Measurements from ENCODE around the gene QKI.

Gene QKI

DNA sequence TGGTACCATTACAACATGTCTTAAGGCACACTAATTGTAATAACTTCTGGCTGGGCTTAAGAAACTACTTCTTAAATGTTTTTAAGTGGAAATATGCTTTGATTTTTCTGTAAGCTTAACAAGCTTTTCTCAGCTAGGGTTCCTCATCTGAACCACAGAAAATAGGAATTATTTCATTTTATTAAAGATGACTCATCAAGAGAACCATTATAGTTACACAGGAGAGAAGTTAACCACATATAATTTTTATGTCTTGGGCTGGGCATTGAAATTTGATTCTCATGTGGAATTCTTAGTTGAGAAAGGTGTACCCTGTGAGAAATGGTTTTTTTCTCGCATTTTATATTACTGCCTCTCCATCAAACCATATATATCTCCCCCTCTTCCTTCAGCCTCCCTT is 75.1 kb downstream of the QKI start:
- no peak for DNase-seq (ENCODE audit: low spot score)

DNA sequence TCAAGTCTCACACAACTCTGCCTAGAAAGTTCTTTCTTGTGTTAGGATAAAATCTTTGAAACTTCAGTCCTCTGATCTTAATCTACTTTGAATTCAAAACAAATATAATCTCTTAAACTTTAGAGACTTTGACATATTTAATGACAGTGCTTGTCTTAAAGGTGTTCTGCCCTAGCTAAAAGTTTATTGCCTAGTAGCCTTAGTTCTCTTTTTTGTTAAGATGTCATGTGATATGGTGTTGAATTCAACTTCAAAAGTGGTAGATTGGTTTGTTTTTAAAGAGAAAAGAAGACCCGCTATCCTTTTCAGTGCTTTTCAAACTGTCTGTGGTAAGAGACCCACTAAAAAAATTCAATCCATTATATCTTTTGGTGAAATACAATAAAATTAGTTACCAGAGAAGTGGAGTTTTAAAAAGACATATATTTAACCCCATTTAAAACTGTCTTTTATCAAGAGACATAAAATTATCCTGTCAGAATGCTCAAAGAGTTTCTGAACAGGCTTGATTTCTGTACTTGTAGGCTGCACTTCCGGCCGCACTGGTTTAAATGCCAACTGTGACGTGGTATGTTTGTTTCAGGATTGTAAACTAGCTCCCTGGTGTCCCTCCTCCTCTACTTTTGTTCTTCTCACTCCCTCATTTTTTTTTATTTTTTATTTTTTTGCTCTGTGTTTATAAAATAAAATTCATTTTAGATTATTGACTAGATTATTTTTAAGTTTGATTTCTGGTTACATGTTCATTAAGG is 76.5 kb downstream of the QKI start:
- DNase-seq (ENCODE audit: low spot score), result peak; percentile 58

DNA sequence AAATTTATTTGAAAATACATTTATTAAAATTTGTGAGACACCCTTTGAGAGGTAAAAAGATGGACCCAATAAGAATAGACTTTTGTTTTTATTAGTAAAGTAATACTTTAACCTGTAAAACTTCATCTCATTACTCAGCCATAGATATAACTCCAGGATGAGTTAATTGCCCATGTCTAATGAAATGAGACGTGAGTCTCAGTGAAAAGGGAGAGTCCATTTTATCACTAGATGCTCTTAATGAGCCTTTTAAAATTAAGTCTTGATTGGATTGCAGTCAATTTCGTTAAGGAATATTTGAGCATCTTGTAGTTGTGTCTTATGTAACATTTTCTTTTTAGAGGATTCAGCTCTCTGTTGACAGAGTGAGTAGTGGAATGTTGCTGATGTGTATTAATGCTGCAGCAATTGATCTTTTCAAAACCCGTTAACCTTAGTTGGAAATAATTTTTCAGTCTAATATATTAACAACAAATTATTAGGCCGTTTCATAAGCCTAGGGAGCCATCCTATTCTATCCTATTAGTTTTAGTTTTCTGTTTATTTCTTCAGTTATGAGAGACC is 77.3 kb downstream of the QKI start:
- no peak for DNase-seq (ENCODE audit: low spot score)

DNA sequence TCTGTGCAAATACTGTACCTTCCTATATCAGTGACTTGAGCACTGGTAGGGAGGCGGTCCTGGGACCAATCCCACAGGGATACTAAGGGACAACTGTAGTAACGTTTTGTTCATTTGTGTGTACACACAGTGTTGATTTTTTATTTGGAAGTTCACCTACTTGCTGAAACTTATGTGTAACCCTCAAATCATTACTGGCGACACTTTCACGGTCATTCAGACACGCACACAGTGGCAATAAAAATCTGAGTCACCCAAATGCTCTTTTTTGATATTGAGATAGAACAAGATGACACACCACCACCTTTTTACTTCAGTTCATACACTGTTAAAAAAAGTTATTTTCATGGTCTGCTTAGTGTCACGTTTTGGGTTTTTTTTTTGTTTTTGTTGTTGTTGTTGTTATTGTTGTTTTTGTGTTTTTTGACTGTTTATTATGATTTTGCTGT is 79.8 kb downstream of the QKI start:
- DNase-seq (ENCODE audit: low spot score), result no peak

DNA sequence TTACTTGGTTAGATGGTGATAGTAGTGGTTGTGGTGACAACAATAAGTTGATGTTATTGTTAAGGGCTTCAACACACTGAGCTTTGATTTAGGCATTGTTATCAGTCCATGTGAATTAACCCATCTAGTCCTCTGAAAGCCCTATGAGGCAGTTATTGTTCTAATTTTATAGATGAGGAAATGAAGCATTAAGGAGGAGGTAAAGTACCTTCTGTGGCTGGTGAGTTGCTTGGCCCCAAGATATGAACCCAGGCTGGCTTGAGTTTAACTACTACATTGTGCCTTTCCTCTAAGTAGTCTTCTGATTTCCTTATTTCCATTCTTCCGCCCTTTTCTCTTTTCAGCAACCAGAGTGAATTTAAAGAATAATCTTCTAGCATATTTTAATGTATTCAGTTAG is 81.7 kb downstream of the QKI start:
- no peak for DNase-seq (ENCODE audit: low spot score)

DNA sequence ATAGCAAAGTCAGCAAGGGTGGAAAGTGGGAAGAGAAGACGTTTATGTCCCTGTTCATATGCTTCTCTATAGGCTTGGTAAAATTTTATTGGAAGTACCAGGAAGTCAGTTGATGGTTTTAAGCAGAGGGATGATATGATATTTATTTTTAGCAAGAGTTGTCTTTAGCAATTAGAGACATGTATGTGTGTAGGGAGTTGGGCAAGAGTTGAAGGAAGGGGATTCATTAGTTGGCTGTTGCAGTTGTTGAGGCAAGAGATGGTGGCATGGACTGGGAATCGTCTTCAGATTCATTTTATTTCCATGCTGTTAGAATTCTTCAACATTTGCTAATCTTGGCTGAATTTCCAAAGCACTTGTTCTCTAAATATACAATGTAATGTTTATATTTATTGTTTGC is 85.6 kb downstream of the QKI start:
- no peak for DNase-seq (ENCODE audit: low spot score)

DNA sequence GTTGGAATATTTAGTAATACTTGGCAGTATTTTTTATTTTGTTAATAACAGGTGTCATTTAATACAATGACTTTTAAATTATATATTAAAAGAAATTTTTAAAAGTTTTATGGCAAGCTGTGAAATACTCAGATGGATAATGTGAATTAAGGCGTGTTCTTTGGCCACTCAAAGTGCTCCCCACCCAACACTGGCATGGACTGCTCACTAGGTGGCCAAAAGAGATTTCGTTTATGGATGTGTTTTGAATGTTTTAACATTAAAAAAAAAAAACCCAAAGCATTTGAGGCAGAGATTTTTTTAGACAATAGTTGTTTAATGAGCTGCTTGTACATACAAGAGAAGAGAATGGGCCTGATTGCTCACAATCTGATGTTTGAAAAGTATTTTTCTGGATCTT is 86.5 kb downstream of the QKI start:
- no peak for DNase-seq (ENCODE audit: low spot score)

DNA sequence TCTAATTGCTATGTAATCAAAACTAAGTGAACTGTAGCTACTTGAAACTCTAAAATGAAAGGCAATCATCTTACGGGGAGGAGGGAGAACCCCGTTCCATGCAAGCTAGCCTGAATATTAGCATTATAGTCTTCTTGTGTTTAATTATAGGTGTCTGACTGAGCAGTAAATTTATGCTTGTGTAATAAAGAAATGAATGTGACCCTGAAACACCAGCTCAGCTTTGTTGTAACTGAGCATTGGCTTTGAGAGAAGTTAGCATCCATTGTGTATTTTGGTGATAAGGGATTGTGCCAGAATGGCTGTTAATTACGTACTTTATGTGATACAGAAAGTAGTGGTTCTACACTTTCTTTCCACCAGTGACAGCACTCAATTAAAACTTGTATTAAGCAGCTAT is 86.9 kb downstream of the QKI start:
- DNase-seq (ENCODE audit: low spot score), result no peak

DNA sequence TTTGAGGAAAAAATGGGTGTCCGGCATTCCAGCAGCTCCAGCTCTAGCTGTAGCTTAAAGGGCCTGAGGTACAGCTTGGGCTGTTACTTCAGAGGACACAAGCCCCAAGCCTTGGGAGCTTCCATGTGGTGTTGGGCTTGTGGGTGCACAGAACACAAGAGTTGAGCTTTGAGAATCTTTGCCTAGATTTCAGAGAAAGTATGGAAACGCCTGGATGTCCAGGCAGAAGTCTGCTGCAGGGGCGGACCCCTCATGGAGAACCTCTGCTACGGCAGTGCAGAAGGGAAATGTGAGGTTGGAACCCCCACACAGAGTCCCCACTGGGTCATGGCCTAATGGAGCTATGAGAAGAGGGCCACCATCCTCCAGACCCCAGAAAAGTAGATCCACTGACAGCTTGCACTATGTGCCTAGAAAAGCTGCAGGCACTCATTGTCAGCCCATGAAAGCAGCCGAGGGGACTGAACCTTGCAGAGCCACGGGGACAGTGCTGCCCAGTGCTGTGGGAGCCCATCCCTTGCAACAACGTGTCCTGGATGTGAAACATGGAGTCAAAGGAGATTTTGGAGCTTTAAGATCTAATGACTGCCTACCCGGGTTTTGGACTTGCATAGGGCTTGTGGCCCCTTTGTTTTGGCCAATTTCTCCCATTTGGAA is 90.6 kb downstream of the QKI start:
- no peak for DNase-seq (ENCODE audit: low spot score)

DNA sequence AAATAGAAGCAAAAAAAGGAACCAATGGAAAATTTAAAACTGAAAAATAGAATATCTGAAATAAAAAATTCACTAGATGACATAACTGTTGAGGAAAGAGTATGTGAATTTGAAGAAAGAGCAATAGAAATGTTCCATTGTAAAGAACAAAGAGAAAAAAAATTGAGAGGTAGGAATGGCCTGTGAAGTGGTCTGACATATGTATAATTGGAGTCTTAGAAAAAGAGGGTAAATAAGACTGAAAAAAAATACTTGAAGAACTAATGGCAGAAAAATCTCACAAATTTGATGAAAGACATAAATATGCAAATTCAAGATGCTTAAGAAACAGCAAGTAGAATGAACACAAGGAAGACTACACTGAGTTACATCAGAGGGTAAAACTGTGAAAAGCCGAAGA is 93.4 kb downstream of the QKI start:
- no peak for DNase-seq (ENCODE audit: low spot score)

DNA sequence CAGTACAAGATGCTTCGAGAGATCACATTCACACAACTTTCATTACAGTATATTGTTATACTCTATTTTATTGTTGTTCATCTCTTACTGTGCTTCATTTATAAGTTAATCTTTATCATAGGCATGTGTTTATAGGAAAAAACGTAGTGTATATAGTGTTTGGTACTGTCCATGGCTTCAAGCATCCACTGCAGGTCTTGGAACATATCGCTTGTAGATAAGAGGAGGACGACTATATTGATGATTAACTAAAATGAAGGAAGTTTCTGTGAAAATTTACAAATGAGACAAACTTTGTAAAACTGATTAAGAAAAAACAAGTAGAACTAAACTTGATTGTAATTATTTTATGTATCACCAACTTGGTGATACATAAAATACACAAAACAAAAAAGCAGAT is 98.5 kb downstream of the QKI start:
- no peak for DNase-seq (ENCODE audit: low spot score)

DNA sequence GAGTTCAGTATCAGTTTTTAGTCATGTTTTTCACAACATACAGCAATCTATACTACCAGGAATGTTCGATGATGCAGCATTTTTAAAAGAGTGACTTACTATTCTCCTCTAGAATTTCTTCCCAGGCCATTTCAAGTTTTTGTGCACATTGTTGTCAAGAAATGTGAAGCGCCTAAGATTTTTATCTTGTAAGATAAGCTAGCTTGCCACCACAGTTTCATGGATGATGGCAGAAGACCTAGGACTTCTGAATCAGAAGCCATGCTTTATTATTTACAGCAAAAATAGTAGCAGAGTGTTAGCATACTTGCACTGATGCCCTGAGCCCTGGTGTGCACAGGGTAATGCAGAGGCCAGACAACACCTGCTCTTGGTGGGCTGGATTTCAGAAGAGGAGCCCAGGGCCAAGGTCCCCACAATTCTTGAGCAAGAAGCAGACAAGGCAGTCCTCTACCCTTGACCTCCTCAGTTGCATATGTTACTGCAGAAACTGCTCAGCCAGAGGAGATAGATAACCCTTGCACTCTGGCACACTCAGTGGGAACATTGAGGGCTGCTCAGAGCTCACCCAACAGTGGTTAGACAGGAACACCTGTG is 99.2 kb downstream of the QKI start:
- no peak for DNase-seq (ENCODE audit: low spot score)

DNA sequence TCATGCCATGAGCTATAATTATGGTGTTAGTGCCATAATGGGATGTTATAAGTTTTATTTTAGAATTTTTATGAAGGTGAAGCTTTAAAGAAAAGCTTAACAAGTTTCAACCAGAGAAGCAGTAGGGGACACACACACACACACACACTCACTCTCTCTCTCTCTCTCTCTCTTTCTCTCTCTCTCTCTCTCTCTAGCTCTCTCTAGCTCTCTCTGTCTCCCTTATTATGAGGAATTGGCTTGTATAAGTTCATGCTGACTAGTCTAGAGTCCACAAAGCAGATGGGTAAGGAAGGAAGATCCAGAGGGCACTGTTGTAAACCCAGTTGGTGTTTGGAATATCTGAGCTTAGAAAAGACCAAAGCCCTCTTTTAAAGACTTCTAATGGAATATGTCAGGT is 102.4 kb downstream of the QKI start:
- no peak for DNase-seq (ENCODE audit: low spot score)

DNA sequence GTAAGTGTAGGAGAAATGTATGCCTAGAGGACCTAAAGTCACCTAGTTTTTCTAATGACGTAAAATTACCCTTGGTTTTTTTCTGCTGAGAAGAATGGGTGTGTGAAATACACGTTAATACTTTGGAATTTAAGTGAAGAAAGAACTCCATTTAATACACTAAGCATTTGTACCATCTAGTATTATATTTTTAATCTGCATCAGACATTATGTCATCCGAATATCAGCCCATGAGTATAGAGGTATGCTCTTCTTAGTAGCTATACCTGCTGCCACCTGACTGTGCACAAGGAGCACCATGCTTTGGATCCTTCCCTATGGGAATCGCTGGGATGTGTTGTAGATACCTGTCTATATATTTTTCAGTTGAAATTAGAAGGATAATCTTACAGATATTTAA is 106.4 kb downstream of the QKI start:
- DNase-seq (ENCODE audit: low spot score), result no peak

DNA sequence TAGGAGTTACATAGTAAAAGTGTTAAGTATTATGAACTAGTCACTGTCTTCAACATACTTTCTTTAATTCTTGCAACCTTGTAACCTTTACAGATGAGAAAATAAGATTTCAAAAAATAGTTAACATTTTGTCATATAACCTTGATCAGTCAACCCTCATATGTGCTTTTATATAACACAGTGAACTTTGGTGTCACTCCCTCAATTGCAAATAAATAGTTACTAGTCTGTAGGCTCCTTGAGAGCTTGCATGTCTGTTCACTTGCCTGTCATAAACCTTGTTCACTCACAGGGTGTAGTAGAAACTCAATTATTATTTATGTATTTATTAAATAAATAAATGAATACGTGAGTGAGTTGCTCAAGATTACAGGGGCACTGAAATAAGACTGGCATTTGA is 107.5 kb downstream of the QKI start:
- no peak for DNase-seq (ENCODE audit: low spot score)

DNA sequence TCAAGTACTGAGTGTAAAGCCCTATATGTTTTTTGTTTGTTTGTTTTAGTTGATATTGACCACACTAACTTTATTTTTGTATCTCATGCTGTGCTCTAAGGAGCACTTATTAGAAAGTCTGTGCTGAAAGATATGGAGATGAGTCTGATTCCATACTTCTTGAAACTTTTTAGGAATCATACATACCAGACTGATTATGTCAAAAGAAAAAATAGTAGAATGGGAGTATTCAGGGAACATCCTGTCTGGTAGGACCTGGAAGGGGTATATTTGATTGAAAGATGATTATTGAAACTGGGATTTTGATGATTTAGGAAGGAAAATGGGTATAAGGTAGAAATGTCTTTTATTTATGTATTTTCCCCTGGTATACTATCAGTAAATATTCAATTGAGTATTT is 111.4 kb downstream of the QKI start:
- no peak for DNase-seq (ENCODE audit: low spot score)

DNA sequence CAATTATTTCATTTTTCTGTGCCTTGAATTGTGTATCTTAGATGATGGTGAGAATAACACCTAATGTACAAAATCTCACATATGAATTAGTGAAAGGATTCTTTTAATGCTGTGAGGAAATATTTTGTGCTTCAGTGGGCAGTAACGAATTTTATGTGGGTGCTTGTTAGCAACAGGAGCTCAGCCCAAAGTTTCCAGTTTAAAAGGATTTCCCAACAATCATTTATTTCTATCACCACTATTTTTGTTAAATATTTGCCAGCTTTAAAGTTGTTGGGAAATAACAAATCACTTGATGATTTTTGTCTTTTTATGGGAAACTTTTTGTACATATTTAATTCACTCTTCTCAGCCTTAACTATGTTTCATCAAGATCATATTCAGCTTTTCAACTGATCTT is 111.8 kb downstream of the QKI start:
- DNase-seq (ENCODE audit: low spot score), result no peak

DNA sequence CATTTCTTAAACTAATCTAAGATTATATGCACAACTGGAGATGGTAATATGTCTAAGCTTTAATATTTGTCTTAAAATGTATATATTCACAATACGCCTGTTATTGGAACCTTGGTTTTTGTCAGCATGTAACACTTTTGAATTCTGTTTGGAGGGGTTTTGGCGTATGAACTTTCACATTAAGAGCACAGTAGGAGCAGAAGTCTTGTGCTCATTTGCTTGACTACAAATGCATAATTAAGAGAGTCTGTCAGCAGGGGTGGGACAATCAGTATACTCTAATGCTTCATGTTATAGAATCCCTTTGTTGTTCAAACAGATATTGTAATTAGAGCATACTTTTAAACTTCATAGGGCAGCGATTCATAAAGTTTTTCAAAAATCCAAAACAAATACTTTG is 112.8 kb downstream of the QKI start:
- DNase-seq (ENCODE audit: low spot score), result no peak

DNA sequence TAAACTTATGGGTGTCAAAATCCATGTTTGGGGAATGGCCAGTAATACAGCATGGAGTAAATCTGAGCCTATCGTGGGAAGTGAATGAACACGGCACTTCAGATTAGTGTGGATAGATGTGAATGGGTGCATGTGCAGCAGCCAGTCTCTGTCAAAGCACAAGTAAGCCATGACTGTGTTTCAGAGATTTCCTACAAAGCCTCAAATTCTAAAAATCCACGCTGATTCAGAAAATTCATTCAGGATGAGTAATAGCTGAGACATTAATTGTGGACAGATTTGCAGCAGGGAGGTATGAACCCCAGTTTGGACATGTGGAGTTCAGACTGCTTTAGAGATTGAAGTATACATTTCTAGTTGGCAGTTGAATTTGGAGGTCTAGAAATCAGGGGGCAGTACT is 115.1 kb downstream of the QKI start:
- no peak for DNase-seq (ENCODE audit: low spot score)

DNA sequence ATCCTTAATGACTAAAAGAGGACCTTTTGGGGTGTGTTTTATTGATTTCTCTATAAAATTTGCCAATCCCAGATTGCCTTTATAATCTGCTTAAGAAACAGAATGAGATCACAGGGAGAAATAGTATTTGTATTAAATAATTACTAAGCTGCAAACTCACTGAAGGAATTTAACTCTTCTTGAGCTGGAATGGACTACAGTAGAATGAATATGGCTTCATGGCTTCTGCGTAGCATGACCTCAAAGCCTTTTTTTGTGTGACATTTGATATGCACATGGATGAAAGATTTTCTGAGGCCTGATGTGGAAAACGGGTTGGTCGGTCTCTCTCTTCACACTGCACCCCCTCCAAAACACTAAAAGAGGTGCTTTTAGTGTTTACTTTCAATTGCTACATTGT is 115.9 kb downstream of the QKI start:
- no peak for DNase-seq (ENCODE audit: low spot score)

DNA sequence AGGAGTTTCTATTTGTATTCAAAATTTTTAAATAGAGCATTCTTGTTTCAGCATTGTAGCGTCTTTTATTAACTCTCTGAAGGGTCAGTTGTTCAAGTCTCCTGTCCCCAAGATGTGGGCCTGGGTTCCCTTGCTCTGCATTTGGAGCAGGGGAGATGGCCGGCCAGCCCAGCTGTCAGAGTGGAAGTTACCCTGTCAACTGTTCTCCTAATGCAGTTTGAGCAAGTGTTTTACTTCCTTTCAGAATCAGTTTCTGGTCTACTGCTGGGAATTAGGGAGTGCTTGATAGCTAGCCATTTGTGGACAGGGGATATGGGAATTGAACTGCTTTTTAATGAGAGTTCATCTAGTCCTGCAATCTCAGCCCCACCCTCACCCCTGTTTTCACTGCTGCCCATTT is 116.6 kb downstream of the QKI start:
- no peak for DNase-seq (ENCODE audit: low spot score)

DNA sequence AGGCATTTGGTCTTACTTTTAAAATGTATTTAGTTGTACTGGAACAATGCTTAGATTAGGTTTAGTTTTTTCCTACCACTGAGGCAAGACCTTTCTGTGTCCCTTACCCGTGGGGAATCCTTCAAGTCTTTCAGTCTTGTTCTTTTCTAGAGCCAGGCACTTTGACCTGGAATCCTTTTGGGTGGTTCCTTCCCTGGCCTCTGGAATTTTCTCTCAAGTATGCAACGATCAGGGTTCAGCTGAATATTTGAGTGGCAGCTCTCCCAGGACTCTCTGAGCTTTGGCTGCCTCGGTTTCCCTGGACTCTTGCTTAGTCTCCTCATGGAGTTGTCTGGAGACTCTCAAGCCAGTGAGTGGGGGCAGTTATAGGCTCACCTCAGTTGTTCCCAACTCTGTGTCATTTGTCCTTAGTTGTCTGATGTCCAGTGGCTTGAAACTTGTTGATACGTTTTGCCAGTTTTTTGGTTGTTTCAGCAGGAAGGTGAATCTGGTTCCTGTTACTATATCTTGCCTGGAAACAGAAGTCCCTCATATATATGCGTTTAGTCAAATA is 118.1 kb downstream of the QKI start:
- DNase-seq (ENCODE audit: low spot score), result no peak

DNA sequence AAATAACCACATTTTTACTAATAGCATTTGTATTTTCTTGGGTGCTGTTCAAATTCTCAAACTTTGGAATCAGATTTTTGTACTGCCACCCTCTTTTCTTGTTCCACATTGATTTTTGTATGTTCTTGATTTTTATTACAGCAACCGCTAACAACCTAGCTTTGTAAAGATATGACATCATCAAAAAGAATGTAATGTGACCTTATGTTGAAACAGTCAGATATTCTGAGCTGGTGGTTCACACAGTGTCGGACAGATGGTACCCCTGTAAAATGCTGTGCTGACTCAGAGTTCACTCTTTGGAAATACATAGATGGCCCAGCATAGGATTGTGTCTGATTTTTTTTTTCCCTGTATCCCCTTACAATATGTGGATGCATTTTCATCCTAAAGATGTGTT is 118.9 kb downstream of the QKI start:
- no peak for DNase-seq (ENCODE audit: low spot score)
